GM21515 (cell line): ENCODE measurements around the gene CNTNAP3B.
"Not testable (repeated sequence)": the region's sequence is repeated elsewhere in the genome, so short reads cannot be mapped to it uniquely, and the experiment has no call there.

ENCODE experiments used
- ATAC-seq: cut with Tn5 transposase; IDR thresholded peaks from one replicate; pipeline ENCODE4 v1.9.1; 2021; ENCODE audit not compliant: unreplicated experiment

The CNTNAP3B gene

DNA sequence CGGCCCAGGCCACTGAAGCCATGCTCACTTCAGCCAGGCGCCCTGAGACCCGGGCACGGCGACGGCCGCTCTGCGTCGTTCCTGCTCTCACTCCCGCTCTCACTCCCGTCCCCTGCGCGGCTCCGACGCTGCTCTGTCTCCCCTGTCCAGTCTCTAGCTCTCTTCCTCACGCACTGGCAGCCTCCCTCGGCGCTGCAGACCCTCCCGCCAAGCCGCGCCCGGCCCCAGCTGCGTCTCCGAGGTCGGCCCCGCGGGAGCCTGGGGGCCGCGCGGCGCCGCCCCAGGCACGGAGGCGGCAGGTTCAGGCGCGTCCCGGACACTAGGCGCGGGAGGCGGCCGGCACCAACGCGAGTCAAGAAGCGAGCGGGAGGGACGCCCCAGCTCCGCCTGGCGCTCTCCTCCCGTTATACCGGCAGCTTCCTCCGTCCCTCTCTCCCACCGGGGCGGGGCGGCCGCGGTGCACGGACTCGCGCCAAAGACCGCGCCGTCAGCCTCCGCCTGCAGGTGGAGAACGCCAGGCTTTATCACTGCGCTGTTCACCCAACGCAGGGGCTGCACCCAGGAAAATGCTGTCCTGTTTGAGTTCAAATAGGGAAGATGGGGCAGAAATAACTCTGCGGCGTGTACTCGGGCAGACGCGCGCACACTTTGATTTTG, at the start of gene CNTNAP3B:
Gene CNTNAP3B (minus strand): TSS at position 354 of the 657 bp plus-strand sequence. CDS start 332 bp downstream, at position 22.
- ATAC-seq, result not testable (repeated sequence)

DNA sequence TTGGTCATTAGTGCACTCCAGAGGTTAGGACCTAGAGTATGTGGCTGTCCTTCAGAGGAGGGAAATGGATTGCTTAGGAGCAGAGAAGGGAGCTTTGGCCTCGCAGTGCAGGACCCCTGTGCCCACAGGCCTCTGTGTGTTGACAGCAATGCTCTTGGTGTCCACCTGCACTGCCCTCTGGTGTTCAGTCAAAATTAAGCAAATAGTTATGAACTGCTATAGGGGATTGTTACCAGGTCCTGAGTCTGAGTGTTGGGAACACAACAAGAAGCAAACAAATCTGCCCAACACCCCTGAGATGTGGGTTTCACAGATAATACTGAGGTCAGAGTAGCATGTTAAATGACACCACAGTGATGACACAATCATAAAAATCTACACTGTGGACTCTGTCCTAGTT, 31.1 kb upstream of the CNTNAP3B start:
- not testable (repeated sequence) for ATAC-seq

DNA sequence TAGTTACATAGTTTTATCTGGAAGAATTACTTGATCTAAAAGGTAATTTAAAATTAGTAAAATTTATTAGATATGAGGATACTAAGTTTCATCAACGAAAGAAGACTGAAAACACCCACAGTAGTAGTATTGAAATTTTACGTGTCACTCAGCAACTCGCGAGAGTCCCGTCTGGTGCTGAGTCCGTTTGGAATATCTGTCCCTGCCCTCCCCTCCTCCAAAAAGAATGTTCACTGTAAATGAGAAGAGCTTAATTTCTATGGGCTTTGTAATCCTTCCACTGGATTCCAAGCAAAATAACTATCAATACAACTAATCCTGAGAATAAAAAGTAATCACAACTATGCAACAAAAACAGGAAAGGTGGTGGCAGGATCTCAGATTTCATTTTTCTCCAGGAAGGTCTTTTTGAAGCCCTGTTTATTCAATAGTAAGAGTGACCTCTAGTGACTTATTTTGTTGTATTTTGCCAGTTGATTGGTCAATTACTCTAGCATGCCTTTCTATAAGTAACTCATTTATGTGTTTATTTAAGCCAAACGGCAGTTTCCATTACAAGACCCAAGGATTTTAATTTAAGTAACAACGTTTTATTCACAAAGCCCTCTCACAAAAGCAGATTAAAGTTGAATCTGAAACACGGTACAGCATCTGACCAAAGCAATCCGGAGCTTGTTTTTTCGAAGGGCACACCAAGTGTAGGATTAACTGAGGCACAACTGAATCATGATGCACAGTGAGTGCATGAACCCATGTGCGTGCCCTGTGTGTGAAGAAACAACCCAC, 2.0 kb downstream of the CNTNAP3B start:
- not testable (repeated sequence) for ATAC-seq

DNA sequence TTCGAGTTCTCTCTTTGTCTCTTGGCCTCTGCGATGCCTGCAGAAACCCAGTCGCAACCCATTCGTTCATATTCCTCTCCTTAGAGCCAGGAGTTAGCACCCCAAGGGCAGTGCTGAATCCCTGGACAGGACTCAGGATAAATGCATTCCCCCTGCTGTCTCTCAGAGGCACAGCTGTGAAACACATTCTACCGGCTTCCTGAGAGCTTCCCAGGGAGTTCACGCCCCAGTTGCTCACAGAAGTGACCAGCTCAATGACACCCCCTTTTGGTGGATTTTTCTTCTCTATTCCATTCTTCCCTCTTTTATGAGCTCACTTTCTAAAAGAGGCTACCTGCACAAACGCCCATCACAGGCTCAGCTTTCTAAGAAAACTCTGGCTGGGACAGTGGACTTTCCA, 8.2 kb downstream of the CNTNAP3B start:
- not testable (repeated sequence) for ATAC-seq

DNA sequence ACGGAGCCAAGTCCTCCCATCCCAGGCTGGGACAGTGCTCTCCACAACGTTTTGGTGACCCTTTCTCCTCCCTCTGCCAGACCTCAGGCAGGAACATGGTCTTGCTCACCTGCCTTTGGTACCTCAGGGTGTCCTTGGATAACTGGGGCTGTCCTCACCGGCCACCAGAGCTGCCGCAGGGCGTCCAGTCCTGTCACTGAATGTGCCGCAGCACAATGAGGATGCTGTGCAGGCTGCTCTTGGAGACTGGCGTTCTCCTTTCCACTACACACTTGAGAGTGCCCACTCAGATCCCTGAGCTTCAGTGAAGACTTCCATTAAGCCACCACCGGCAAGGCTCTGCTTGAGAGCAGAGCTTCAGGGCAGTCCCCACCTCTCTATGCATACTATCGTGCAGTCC, 33.3 kb downstream of the CNTNAP3B start:
- not testable (repeated sequence) for ATAC-seq

DNA sequence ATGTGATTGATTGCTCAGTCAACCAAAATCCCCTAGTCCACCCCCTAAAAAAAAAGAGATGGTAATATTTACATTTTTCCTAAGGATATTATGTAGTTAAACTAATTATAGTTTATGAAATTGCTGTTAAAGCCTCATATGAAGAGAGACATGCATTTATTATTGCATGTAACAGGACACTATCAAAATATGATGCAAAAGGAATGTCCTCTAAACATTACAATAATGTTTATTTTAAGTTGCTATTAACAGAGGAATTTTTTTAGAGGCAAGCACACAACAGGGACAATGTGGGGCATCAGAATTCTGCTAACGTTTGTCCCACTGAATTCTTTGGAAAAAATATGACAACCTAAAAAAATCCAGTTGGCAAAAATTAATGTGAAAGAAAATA, 44.7 kb downstream of the CNTNAP3B start:
- ATAC-seq, result not testable (repeated sequence)

DNA sequence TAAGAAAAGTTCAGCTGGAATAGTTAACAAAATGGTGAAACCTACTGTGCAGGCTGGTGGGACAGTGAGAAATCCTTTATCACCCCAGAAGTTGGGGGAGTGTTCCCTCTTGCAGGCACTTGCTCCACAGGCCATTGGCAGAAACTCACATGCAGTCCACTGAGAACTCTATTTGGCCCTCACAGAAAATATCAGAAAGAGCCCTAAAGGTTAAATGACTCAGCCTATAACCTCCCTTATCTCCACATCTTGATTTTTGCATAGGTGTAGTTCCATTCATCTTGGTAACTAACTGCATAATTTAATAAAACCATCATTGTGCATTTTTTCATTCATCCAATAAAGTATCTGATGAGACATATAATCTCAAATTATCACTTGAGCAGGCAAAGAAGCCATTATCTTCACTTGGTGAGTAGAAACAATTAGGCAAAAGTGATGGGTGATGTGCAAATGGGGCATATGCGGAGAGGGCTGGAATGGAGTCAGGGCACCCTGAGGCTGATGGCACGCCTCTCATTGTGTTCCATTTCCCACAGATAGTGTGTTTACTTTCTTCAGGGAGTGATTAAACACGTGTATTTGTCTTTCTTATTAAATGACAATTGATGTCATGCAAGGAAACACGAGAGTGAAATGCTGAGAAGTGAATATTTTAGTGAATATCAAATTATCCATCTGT, 45.2 kb downstream of the CNTNAP3B start:
- not testable (repeated sequence) for ATAC-seq

DNA sequence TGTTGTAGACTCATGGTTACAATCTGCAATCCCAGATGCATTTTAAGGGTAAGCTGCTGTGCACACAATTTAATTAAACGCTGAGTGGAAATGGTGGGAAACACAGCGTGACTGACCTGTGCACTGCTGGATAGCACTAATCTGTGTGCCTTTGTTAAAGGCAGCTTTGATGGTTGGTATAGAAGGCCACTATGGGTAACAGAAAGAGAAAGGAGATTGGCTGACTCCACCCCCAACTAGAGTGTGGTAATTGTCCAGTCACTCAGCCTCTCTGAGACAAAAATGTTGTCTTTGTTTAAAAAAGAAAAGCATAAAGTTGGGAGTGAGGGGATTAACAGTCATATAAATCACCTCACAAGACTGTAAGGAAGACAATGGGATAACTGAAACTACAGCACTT, 48.9 kb downstream of the CNTNAP3B start:
- not testable (repeated sequence) for ATAC-seq

DNA sequence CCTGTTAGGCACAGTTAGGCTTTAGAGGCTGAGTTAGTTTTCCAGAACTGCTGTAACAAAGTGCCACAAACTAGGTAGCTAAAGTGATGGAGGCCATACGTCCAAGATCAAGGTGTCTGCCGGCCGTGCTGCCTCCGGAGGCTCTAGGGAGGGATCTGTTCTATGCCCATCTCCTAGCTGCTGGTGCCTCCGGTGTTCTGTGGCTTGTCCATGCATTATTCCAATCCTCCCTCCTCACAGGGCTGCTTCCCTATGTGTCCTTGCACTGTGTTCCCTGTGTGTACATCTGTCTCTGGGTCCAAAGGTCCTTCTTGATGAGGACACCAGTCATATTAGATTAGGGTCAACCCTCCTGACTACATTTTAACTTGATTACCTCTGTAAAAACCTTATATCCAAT, 54.4 kb downstream of the CNTNAP3B start:
- ATAC-seq, result not testable (repeated sequence)

DNA sequence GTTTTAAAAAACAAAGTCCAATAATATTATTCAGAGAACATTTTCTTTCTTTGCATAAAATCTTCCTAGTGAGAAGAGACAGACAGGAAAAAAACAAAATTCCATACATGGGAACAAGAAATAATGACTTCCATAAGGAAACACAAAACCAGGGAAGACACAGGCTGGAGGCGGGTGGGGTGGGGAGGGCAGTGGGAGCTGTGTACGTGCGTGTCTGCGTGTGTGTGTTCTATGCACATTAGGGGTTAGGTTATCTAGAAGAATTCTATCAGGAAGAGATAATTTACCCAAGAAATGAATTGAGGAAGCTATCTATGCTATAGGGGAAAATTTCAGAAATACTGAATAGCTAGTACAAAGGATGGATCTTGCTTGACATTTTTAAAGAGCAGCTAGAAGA, 58.2 kb downstream of the CNTNAP3B start:
- not testable (repeated sequence) for ATAC-seq

DNA sequence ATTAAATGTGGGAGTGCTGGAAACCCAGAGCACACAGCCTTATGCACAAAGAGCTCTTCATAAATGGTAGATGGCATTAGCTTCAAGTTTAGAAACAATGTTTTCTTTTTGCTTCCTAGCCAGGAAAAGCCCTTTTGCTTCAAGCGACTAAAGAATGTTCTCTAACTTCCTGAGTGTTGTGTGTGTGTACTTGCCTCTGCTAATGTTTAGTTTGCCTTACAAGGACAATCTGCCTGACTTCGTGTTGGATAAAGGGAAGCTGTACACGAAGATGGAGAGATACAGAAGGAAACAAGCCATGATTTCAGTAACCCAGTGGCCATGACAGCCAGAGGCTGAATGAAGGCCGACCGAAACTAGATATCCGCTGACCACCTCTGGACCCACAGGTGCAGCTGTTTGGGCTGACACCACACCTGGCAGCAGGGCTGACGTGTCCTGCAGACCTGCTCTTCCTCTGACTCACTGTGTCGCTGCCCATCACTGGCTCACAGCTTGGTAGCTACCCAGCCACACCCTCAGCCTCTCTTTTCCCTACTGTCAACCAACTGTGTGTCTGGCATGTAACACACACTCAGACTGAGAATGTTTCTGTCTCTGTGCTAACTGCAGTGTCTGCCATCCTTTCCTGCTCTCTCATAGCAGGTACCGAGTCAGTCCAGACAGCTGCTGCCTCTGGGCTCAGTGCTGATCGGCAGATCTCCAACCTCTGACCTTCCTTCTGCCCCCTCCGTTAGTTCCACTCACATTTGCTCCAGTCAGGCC, 59.0 kb downstream of the CNTNAP3B start:
- ATAC-seq, result not testable (repeated sequence)

DNA sequence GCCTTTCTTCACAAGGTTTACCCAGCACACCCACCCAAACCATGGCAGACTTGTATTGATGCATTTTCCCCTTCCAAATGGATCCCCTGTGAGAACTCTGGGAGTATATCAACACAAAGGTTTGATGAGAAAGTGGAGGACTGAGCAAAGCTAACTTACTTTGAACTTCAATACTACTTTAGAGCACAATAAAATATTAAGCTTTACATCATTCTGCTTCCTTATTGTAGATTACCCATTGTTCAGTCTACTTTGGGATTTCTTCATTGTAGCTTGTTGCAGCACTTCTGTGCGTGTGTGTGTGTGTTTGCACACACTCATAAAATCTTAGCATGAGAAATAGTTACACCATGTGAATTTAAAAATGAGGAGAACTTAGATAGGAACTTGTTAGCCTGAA, 75.4 kb downstream of the CNTNAP3B start:
- not testable (repeated sequence) for ATAC-seq

DNA sequence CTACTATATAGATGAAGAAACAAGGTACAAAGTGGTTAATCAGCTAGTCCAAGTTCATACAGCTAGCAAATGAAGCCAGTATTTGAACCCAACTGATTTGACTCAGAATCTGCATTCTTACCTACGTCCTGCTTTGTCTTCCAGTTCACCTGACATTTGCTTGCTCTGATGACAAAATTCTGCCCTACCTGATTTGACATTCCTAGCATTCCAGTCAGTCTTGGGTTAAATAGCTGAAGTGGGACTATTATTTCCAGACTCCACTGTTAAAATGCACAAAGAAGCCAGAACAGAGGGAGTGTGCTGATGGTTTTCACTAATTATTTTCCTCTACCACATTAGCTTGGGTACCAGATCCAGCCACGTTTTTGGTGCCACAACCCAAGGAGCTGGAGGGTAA, 78.5 kb downstream of the CNTNAP3B start:
- ATAC-seq, result not testable (repeated sequence)

DNA sequence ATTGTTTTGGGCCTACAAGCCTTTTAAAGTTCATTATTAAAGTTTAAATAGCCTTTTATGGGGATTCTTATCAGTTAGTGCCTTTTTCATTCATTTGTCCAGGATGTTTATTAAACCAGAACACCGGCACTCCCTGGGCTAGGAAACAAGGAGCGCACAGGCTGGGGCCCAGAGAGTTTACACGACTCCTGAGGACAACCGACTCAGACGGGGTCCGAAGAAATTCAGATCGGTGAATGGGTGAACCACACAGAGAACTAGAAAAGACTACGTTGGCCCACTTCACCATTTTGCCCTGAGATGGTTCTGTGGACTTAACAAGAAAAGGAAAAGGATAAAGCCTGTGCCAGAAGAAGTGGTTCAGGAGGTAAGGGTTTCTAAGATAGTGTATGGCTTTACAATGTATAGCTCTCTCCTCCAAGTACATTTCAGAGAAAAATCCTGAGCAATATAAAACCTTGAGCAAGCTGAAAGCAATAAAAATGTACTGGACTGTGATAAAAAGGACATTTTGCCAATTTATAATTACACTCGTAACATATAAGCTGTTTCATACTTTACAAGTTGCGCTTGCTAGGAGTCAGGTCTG, 84.7 kb downstream of the CNTNAP3B start:
- not testable (repeated sequence) for ATAC-seq

DNA sequence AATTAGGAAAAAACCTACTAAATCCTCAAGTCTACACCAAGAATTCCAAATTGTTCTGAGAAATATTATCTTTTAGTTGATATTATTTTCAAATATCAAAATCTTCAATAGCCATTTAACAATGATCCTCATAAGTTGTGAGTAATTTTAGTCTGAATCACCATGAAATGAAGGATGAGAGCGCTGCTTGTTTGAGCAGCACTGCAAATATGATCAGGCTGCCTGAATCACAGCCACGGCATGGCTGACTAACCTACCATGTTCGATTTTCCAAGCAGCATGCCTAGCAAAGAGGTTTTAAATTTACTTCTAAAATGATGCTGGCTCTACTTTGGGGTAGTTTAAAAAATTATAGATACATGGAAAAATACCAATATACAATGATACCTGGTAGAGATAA, 95.7 kb downstream of the CNTNAP3B start:
- not testable (repeated sequence) for ATAC-seq

DNA sequence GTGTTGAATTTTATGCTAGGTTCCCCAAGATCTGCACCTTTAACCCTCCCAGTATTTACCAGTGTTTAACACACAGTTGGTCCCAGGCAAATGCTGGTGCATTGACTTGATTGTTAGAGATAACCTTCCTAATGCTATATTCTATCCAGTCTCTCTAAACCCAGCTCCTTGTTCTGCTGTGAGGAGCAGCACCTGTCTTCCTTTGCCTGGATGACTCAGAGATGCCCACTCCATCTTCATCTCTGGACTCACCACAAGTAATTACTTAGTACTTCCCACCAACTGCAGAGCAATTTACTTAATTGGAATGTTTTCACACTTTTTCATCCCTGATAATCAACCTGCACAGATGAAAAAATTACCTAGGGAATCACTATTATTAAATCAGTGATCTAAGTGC, 108.6 kb downstream of the CNTNAP3B start:
- ATAC-seq, result not testable (repeated sequence)

DNA sequence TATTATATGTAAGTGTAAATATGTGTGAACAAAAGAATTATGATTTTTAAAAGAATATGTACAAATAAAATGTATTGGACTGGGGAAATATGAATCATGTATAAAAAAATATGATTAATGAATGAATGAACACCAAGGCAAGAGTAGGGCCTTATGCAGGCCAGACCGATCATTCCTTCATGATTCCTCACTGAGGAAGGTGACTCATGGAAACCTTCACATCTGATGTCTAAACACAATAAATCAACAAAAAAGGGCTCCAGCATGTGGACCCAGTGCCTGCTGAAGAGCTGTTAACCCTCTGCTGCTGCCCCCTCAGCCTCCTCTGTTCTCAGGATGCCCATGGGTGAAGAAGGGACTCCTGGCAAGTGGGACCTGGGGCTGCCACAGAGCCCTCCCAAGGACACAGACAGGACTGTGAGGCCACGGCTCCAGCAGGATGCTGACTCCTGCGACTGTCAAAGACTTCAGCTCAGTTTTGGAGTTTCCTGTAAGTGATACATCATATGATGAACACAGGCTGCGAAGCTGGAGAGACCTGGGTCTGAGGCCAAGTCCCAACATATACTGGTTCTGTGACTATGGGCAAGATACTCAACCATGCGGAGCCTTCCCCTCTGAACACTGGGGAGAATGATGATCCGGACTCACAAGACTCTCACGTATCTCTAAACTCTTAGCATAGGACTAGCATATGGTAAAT, 110.9 kb downstream of the CNTNAP3B start:
- ATAC-seq, result not testable (repeated sequence)

DNA sequence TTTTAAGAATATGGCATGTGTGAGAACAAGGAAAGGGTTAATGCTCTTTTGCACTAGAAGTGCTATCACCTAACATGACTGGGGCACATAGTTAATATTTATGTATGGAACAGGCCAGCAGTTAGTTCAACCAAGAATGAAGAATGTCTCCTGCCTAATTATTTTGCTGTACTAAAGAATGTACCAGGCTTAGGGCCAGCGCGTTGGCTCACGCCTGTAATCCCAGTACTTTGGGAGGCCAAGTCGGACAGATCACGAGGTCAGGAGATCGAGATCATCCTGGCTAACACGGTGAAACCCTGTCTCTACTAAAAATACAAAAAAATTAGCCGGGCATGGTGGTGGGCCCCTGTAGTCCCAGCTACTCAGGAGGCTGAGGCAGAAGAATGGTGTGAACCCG, 114.9 kb downstream of the CNTNAP3B start:
- ATAC-seq, result not testable (repeated sequence)

DNA sequence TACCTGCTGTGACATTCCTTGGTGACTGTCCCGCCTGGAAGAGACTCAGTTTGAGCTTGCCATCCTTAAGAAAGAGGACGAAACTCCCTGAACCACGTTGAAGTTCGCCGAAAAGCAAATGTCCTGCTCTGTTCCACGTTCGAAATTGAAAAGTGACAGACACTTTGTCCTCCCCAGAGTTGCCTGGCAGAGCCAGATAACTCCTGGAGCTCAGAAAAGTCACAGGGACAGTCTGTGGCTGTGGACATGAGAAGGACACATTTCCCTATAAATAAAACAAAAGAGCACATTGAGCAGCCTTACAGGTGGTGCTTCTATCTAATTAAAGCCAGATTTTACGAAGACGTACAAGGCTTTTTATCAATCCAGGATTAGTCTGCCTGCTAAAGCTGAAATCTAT, 137.6 kb downstream of the CNTNAP3B start:
- not testable (repeated sequence) for ATAC-seq

DNA sequence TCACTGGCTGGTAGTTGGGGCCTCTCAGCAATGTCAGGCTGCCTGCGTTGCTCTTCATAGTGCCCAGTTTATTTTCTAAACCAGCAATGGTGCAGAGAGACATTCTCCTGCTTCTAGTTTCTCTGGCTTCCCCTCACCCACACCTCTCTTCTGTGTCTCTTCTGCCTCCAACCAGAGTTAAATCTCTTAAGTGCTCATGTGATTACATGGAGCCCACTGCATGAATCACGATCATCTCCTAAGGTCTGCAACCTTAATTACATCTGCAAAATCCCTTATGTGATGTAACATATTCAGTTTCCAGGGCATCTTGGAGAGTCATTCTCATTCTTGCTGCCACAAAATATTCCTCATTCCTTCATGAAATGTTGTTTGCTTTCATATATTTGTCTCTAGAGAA, 149.0 kb downstream of the CNTNAP3B start:
- ATAC-seq, result not testable (repeated sequence)
